ENCODE results near the gene LILRA5.
"Not testable (repeated sequence)": the region's sequence is repeated elsewhere in the genome, so short reads cannot be mapped to it uniquely, and the experiment has no call there.

The LILRA5 gene

DNA sequence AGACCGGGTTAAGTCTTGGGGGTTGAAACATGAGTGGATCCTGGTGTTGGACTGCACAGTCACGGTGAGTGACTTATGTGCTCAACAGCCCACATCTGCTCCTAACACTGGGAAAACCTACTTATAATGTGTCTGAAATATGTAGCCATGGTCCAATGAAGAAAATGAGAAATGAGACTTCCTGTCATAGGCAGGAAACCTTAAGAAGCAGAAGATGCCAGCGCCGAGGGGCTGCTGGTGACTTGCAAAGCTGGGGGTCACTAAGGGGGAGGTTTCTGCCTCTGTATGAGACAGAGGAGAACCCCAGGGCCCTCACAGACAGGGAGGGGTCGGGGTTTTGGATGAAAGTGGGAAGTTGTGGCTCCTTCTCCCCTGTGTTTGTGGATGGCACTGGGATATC is 40.8 kb downstream of the LILRA5 start:
- not testable (repeated sequence) for H3K14ac ChIP-seq (ENCODE audit: low read length in 2 of 2); H2BK120ac ChIP-seq (ENCODE audit: low read depth, low read length); H2BK15ac ChIP-seq (ENCODE audit: low read depth, poor library complexity, severe bottlenecking); H3K18ac ChIP-seq (ENCODE audit: low read depth in 1 of 2, low read length in 2 of 2); H2AFZ ChIP-seq (ENCODE audit: low read depth, low read length); H3K36me3 ChIP-seq (ENCODE audit: control insufficient read depth in 1 of 2, insufficient read depth in 2 of 2, low read depth in 1 of 2, low read length in 2 of 2); H4K91ac ChIP-seq (ENCODE audit: low read length); H4K8ac ChIP-seq (ENCODE audit: low read length); H3K79me1 ChIP-seq (replicated peaks; ENCODE audit: low read length, poor library complexity, severe bottlenecking); H3K23ac ChIP-seq (ENCODE audit: low read length in 2 of 2); DNase-seq; H2AK5ac ChIP-seq (ENCODE audit: low read length, severe bottlenecking); H2BK12ac ChIP-seq (ENCODE audit: low read length in 2 of 2); H3K27ac ChIP-seq (ENCODE audit: low read length, poor library complexity, severe bottlenecking); H3K4ac ChIP-seq (ENCODE audit: low read depth in 1 of 2, low read length in 2 of 2); H2BK5ac ChIP-seq (ENCODE audit: low read depth, low read length, poor library complexity, severe bottlenecking); H3K9ac ChIP-seq (ENCODE audit: low read length); H3K4me2 ChIP-seq (ENCODE audit: low read length, poor library complexity, severe bottlenecking); H3K4me3 ChIP-seq (ENCODE audit: insufficient read depth in 1 of 2, low read depth in 1 of 2, low read length in 2 of 2); H3K4me1 ChIP-seq (ENCODE audit: control insufficient read depth, insufficient read depth, low read depth, low read length); H3K9me3 ChIP-seq (ENCODE audit: control insufficient read depth, low read length)
- WGBS = 75% methylated on average over 4 of the region's 5 CpGs
- H3K27me3 ChIP-seq (ENCODE audit: control insufficient read depth in 1 of 2, insufficient read depth in 1 of 2, low read length in 2 of 2) = peaks cover 0 to 24% of the 10 kb centered on the region in 2 experiments

DNA sequence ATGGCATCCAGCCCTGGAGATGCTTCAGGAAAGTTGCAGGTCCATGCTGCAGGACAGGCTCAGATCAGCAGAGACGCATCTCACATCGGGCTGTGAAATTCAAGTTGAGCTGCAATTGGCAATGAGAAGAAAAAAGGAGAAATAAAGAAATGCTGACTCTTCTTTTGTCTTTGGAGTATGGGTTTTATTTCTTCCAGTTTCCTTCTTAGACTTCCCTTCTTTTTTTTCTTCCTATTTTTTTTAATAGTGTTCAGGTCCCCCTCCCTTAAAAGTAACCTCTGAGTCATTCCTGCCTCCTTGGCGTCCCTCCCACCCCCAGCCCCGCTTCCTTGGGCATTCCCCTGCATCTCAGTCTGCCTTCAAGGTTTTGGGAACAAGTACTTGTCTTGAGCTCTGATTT is 41.4 kb downstream of the LILRA5 start:
- H3K23ac ChIP-seq (ENCODE audit: low read length in 2 of 2); H3K9ac ChIP-seq (ENCODE audit: low read length); DNase-seq; H2BK120ac ChIP-seq (ENCODE audit: low read depth, low read length); H2BK5ac ChIP-seq (ENCODE audit: low read depth, low read length, poor library complexity, severe bottlenecking); H3K14ac ChIP-seq (ENCODE audit: low read length in 2 of 2); H3K4me1 ChIP-seq (ENCODE audit: control insufficient read depth, insufficient read depth, low read depth, low read length); H2BK15ac ChIP-seq (ENCODE audit: low read depth, poor library complexity, severe bottlenecking); H2AFZ ChIP-seq (ENCODE audit: low read depth, low read length); H3K18ac ChIP-seq (ENCODE audit: low read depth in 1 of 2, low read length in 2 of 2); H4K8ac ChIP-seq (ENCODE audit: low read length); H3K79me1 ChIP-seq (replicated peaks; ENCODE audit: low read length, poor library complexity, severe bottlenecking); H3K9me3 ChIP-seq (ENCODE audit: control insufficient read depth, low read length); H2BK12ac ChIP-seq (ENCODE audit: low read length in 2 of 2); H3K4me3 ChIP-seq (ENCODE audit: insufficient read depth in 1 of 2, low read depth in 1 of 2, low read length in 2 of 2); H3K4me2 ChIP-seq (ENCODE audit: low read length, poor library complexity, severe bottlenecking); H3K4ac ChIP-seq (ENCODE audit: low read depth in 1 of 2, low read length in 2 of 2); H4K91ac ChIP-seq (ENCODE audit: low read length); H3K36me3 ChIP-seq (ENCODE audit: control insufficient read depth in 1 of 2, insufficient read depth in 2 of 2, low read depth in 1 of 2, low read length in 2 of 2); H3K27ac ChIP-seq (ENCODE audit: low read length, poor library complexity, severe bottlenecking); H2AK5ac ChIP-seq (ENCODE audit: low read length, severe bottlenecking): not testable (repeated sequence)
- WGBS = 40% methylated on average over 1 of the region's 4 CpGs
- H3K27me3 ChIP-seq (ENCODE audit: control insufficient read depth in 1 of 2, insufficient read depth in 1 of 2, low read length in 2 of 2) = peaks cover 0 to 24% of the 10 kb centered on the region in 2 experiments

DNA sequence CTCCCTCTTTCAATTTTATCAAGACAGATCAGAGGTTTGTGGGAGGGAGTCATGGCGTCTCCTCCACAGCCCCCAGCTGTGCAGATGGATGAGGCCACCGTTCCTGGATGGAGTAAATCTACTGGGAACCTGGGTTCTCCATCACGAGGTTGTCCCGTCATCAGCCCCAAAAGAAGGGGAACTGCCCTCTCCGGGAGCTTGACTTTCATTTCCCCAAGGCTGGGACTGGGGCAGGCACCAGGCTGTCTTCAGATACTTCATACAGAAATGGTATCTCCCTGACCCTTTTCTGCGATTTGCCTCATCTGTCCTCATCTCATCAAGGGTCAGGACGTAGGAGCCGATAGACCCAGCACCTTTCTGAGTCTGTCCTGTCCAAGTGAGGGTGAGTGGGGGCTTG is 41.9 kb downstream of the LILRA5 start:
- no peak overlapping the region for H2BK5ac ChIP-seq (ENCODE audit: low read depth, low read length, poor library complexity, severe bottlenecking)
- H3K18ac ChIP-seq (ENCODE audit: low read depth in 1 of 2, low read length in 2 of 2) = no peak overlapping the region
- H3K27me3 ChIP-seq (ENCODE audit: control insufficient read depth in 1 of 2, insufficient read depth in 1 of 2, low read length in 2 of 2) = peaks cover 0 to 24% of the 10 kb centered on the region in 2 experiments
- no peak overlapping the region for H3K9ac ChIP-seq (ENCODE audit: low read length)
- H2BK15ac ChIP-seq (ENCODE audit: low read depth, poor library complexity, severe bottlenecking) = no peak overlapping the region
- no peak overlapping the region for H3K27ac ChIP-seq (ENCODE audit: low read length, poor library complexity, severe bottlenecking)
- no peak overlapping the region for H3K4me2 ChIP-seq (ENCODE audit: low read length, poor library complexity, severe bottlenecking)
- H2AK5ac ChIP-seq (ENCODE audit: low read length, severe bottlenecking) = no peak overlapping the region
- H3K4me3 ChIP-seq (ENCODE audit: insufficient read depth in 1 of 2, low read depth in 1 of 2, low read length in 2 of 2) = no peak overlapping the region
- no peak overlapping the region for H2AFZ ChIP-seq (ENCODE audit: low read depth, low read length)
- 85% methylated on average over 8 of the region's 8 CpGs for WGBS
- H3K9me3 ChIP-seq (ENCODE audit: control insufficient read depth, low read length) = no peaks in the 10 kb centered on the region
- no peak overlapping the region for H4K8ac ChIP-seq (ENCODE audit: low read length)
- no peaks in the 10 kb centered on the region for H3K79me1 ChIP-seq (replicated peaks; ENCODE audit: low read length, poor library complexity, severe bottlenecking)
- no peak for DNase-seq
- no peak overlapping the region for H2BK120ac ChIP-seq (ENCODE audit: low read depth, low read length)
- H3K14ac ChIP-seq (ENCODE audit: low read length in 2 of 2) = no peak overlapping the region
- H3K4ac ChIP-seq (ENCODE audit: low read depth in 1 of 2, low read length in 2 of 2) = no peak overlapping the region
- no peak overlapping the region for H2BK12ac ChIP-seq (ENCODE audit: low read length in 2 of 2)
- H4K91ac ChIP-seq (ENCODE audit: low read length) = no peak overlapping the region
- H3K23ac ChIP-seq (ENCODE audit: low read length in 2 of 2) = no peak overlapping the region
- H3K36me3 ChIP-seq (ENCODE audit: control insufficient read depth in 1 of 2, insufficient read depth in 2 of 2, low read depth in 1 of 2, low read length in 2 of 2) = no peaks in the 10 kb centered on the region
- H3K4me1 ChIP-seq (ENCODE audit: control insufficient read depth, insufficient read depth, low read depth, low read length) = no peaks in the 10 kb centered on the region

DNA sequence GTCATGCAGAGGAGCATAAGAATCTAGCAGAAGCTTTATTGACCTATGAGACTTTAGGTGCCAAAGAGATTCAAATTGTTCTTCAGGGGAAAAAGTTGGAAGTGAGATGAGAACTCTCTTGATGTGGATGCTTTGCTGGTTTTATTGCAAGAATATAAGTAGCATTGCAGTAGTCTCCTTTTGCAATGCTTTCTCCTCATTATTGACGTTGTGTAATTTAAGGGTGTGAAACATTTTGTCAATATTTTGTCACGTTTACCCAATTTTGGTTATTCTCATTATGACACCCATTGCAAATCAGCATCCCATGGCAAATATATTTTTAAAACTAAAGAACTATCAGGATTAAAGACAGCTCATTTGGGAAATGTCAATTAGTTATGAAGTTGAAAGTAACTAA is 44.0 kb downstream of the LILRA5 start:
- Histone ChIP-seq H3K36me3 (ENCODE audit: control insufficient read depth in 1 of 2, insufficient read depth in 2 of 2, low read depth in 1 of 2, low read length in 2 of 2) (no peaks in the 10 kb centered on the region), H2BK5ac (ENCODE audit: low read depth, low read length, poor library complexity, severe bottlenecking) (no peak overlapping the region), H3K4me2 (ENCODE audit: low read length, poor library complexity, severe bottlenecking) (no peak overlapping the region), H3K27me3 (ENCODE audit: control insufficient read depth in 1 of 2, insufficient read depth in 1 of 2, low read length in 2 of 2) (peaks cover 0 to 19% of the 10 kb centered on the region in 2 experiments), H2BK120ac (ENCODE audit: low read depth, low read length) (no peak overlapping the region), H3K79me1 (replicated peaks; ENCODE audit: low read length, poor library complexity, severe bottlenecking) (no peaks in the 10 kb centered on the region), H3K4me1 (ENCODE audit: control insufficient read depth, insufficient read depth, low read depth, low read length) (no peaks in the 10 kb centered on the region), H3K27ac (ENCODE audit: low read length, poor library complexity, severe bottlenecking) (no peak overlapping the region), H3K4me3 (ENCODE audit: insufficient read depth in 1 of 2, low read depth in 1 of 2, low read length in 2 of 2) (no peak overlapping the region), H3K18ac (ENCODE audit: low read depth in 1 of 2, low read length in 2 of 2) (no peak overlapping the region), H4K8ac (ENCODE audit: low read length) (no peak overlapping the region), H3K23ac (ENCODE audit: low read length in 2 of 2) (no peak overlapping the region), H4K91ac (ENCODE audit: low read length) (no peak overlapping the region), H2BK15ac (ENCODE audit: low read depth, poor library complexity, severe bottlenecking) (no peak overlapping the region), H2AFZ (ENCODE audit: low read depth, low read length) (no peak overlapping the region), H3K9ac (ENCODE audit: low read length) (no peak overlapping the region), H3K9me3 (ENCODE audit: control insufficient read depth, low read length) (no peaks in the 10 kb centered on the region), H3K14ac (ENCODE audit: low read length in 2 of 2) (no peak overlapping the region), H3K4ac (ENCODE audit: low read depth in 1 of 2, low read length in 2 of 2) (no peak overlapping the region), H2AK5ac (ENCODE audit: low read length, severe bottlenecking) (no peak overlapping the region), H2BK12ac (ENCODE audit: low read length in 2 of 2) (no peak overlapping the region)
- DNase-seq = no peak
- 17% methylated on average over 1 of the region's 2 CpGs for WGBS
